HepG2 (cell line): Measurements from ENCODE around the gene FKBP9.
"Not testable (repeated sequence)": the region's sequence is repeated elsewhere in the genome, so short reads cannot be mapped to it uniquely, and the experiment has no call there.

Source experiments
- CTCF ChIP-seq: sonication (generic); formaldehyde crosslinking; IDR thresholded peaks from 2 replicates; pipeline ENCODE4 v1.5.0; 2020; ENCODE audit warnings: mild to moderate bottlenecking, missing genetic modification reagents, moderate library complexity
- GABPB1 ChIP-seq: IDR thresholded peaks from 2 replicates; pipeline ENCODE4 v1.6.1; 2016; ENCODE audit warnings: mild to moderate bottlenecking, missing genetic modification reagents, moderate library complexity, missing compliant biosample characterization
- HNRNPL ChIP-seq: fragments of 200-400 bp; formaldehyde crosslinking; IDR thresholded peaks from 2 replicates; pipeline ENCODE4 v1.6.1; 2017; ENCODE audit warnings: mild to moderate bottlenecking, low read depth, low read length
- MIXL1 ChIP-seq: IDR thresholded peaks from 2 replicates; pipeline ENCODE4 v1.6.1; 2016
- PHF8 ChIP-seq: sonication (generic); formaldehyde crosslinking; IDR thresholded peaks from 2 replicates; pipeline ENCODE4 v1.5.0; 2020; ENCODE audit warnings: missing genetic modification reagents
- ZNF263 ChIP-seq: sonication (generic); formaldehyde crosslinking; IDR thresholded peaks from 2 replicates; pipeline ENCODE4 v1.4.0; 2020; ENCODE audit warnings: missing genetic modification reagents
- TF ChIP-seq, protein P1 (sequence below): sonication (generic); formaldehyde crosslinking; IDR thresholded peaks from 2 replicates; pipeline ENCODE4 v1.4.0; 2020; ENCODE audit warnings: mild to moderate bottlenecking, missing genetic modification reagents
- TF ChIP-seq, protein P2 (sequence below): sonication (generic); formaldehyde crosslinking; IDR thresholded peaks from 2 replicates; pipeline ENCODE4 v1.4.0; 2020; ENCODE audit warnings: missing genetic modification reagents

DNA sequence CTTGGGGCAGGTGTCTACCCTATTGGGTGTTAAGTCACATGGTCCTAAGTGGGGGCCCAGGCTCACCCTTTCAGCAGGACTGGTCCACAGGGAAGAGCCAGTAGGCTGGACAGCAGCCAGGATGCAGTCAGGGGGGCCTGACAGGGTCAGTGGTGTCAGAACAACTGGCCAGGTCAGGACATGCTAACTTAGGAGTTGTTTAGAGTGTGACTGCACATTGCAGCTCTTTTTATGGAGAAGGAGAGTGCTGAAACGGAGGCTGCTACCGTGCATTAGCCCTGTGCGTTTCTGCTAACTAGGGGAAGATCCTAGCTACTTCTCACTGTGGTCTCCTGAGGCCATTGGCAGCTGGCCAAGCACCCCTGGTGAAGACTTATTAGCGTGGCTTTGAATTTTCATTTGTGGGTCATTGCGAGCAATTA is 6.7 kb downstream of the FKBP9 start:
- TF ChIP-seq, protein P1, sequence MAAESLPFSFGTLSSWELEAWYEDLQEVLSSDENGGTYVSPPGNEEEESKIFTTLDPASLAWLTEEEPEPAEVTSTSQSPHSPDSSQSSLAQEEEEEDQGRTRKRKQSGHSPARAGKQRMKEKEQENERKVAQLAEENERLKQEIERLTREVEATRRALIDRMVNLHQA = not testable (repeated sequence)
- TF ChIP-seq GABPB1 (CRISPR knock-in tag); HNRNPL; CTCF; MIXL1; PHF8; ZNF263: not testable (repeated sequence)
- TF ChIP-seq, protein P2, sequence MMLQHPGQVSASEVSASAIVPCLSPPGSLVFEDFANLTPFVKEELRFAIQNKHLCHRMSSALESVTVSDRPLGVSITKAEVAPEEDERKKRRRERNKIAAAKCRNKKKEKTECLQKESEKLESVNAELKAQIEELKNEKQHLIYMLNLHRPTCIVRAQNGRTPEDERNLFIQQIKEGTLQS = not testable (repeated sequence)
